ENCODE results near the gene LCN12.
A peak's percentile ranks its signal among the peaks of the same experiment; 100 is the strongest.

The LCN12 gene, protein sequence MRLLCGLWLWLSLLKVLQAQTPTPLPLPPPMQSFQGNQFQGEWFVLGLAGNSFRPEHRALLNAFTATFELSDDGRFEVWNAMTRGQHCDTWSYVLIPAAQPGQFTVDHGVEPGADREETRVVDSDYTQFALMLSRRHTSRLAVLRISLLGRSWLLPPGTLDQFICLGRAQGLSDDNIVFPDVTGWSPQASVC

DNA sequence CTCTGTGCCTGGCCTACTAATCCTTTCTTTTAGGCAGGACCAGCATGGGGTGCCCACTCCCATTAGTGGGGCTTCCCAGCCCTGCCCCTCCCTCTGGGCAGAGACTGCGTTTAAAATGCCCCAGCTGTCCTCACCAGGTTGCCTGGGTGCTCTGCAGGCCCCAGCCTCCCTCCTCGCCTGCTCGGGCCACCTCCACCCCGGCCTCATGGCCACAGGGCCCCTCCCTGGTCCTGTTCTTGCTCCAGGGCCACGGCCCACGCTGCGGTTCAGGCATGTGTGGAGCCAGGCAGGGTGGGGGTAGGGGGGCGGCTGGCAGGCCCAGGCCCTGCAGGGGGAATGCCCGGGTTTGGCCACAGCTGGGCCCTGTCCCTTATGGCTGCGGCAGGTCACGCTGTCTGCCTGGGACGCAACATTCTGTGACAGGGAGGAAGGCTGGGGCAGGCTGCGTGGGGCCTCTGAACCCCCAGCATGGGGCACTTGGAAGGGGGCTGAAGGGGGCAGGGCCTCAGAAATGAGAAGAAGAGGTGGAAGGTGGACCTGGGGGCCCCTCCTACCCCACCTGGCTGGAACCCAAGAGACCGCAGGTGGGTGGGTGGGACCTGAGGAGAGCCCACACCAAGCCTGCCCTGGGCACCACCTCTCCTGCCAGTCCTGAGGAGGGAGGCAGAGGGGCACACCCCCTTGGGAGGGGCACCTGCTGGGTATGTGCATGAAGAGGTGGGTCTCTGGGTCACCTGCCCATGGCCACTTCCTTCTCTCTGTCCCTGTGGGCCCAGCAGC lies at the start of gene LCN12:
TSS of gene LCN12 (plus strand) at position 733 of the 780 bp plus-strand sequence. CDS start 55 bp downstream, outside the sequence.
- DNase-seq (ENCODE audit: low spot score) = no peak
- Histone ChIP-seq H3K4me3 (no peak within 1 kb of the TSS), H3K27ac (no peak within 1 kb of the TSS)
- TF ChIP-seq, protein P1, sequence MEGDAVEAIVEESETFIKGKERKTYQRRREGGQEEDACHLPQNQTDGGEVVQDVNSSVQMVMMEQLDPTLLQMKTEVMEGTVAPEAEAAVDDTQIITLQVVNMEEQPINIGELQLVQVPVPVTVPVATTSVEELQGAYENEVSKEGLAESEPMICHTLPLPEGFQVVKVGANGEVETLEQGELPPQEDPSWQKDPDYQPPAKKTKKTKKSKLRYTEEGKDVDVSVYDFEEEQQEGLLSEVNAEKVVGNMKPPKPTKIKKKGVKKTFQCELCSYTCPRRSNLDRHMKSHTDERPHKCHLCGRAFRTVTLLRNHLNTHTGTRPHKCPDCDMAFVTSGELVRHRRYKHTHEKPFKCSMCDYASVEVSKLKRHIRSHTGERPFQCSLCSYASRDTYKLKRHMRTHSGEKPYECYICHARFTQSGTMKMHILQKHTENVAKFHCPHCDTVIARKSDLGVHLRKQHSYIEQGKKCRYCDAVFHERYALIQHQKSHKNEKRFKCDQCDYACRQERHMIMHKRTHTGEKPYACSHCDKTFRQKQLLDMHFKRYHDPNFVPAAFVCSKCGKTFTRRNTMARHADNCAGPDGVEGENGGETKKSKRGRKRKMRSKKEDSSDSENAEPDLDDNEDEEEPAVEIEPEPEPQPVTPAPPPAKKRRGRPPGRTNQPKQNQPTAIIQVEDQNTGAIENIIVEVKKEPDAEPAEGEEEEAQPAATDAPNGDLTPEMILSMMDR (IDR thresholded peaks at IDR 0.05) = no peak

DNA sequence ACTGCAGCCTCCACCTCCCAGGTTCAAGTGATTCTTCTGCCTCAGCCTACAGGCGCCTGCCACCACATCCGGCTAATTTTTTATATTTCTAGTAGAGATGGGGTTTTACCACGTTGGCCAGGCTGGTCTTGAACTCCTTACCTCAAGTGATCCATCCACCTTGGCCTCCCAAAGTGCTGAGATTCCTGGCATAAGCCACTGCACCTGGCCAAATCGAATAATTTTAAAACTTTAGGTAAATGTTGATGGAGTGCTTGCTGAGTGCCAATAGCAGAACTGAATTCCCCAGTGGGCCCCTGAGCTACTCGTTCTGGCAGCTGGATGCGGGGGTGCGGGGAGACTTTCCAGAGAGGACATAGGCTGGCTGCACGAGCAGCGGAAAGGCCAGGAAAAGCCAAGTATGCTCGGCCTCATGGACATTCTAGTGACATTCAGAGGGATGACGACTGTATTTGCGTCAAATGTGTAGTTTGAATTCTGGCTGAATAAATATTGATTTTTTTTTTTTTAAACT lies 49.0 kb upstream of the LCN12 start:
- TF ChIP-seq, protein P1 (IDR thresholded peaks at IDR 0.05) = no peak
- Histone ChIP-seq H3K4me3 (no peak overlapping the region), H3K27ac (peak overlapping the region; percentile 60 to 78)
- DNase-seq (ENCODE audit: low spot score) = peak; percentile 88

DNA sequence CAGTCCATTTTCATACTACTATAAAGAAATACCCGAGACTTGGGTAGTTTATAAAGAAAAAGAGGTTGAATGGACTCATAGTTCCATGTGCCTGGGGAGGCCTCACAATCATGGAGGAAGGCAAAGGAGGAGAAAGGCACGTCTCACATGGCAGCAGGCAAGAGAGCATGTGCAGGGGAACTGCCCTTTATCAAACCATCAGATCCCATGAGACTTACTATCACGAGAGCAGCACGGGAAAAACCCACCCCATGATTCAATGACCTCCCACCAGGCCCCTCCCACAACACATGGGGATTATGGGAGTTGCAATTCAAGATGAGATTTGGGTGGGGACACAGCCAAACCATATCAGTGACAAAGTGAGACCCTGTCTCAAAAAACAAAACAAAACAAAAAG lies 45.8 kb upstream of the LCN12 start:
- no peak for DNase-seq (ENCODE audit: low spot score)
- no peak overlapping the region for H3K27ac ChIP-seq
- TF ChIP-seq, protein P1 (IDR thresholded peaks at IDR 0.05) = no peak
- no peak overlapping the region for H3K4me3 ChIP-seq

DNA sequence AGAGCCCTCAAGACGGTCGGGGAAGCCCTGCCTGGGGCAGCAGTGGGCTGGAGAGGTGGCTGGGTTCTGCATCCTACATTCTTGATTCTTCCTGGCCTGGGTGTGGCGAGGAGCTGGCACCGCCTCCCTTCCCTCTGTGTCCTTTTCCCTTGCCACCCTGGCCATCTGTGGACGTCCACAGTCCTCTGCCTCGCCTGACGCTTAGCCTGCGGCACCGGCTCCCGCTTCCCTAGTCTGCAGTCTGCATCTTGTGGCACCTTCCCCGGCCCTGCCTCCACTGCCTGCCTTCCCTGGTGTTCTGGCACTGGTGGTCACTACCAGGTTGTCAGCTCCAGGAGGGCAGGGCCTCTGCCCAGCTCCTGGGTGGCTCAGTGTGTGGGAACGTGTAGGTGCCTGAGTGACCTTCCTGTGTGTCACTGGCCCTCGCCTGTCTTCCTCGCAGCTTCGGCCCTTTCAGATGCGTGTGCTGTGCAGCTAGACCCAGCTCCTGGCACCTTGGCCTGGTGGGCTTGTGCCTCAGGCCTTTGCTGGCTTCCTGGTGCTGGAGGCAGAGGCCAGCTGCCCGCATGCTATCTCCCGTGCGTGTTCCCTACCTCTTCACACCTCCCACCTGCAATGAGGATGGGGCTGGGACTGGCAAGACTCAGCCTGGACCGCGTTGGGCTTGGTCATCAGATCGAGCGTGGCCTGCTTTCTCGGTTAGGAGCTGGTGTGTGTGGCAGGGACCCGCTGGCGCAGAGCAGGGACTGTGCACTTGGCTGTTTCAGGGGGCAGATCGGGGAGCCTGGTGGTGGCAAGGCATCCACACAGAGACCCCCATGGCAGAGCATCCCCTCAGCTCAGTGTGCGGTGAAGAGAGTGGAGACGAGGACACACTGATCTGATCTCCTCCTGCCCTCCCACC lies 44.8 kb upstream of the LCN12 start:
- TF ChIP-seq, protein P1 (IDR thresholded peaks at IDR 0.05) = no peak
- Histone ChIP-seq H3K4me3 (no peak overlapping the region), H3K27ac (no peak overlapping the region)
- DNase-seq (ENCODE audit: low spot score) = no peak

DNA sequence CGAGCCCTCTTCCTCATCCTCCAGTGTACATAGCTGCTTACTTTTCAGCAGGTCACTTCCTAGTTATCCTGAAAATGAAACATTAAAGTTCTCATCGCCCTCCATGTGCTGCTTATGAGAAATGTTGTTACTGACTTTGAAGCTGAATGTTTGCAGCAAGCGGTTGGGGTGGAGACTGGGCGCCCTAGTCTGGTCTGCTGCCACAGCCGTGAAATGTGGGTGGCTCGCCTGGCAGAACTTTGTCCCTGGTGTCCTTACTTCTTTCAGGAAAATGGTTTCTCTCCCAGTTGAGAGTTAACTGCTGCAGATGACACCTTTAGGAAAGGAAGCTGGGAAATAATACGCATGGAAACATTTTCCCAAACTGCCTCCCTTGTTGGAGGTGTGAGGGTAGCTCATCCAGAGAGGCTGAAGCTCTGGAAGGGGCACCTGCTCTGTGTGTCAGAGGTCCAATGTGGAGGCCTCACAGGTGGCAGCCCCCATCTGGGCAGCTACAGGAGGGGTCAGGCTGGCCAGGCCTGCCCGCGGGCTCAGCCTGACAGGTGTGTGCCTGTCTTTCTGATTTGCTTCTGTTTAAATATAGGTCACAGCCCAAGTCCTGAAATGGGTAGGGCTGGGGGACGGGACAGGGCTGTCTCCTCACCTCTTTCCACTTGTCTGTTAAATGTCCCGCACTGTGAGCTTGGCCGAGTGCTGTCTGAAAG lies 41.7 kb upstream of the LCN12 start:
- no peak for DNase-seq (ENCODE audit: low spot score)
- H3K4me3 ChIP-seq = no peak overlapping the region
- no peak overlapping the region for H3K27ac ChIP-seq
- TF ChIP-seq, protein P1 (IDR thresholded peaks at IDR 0.05) = no peak

DNA sequence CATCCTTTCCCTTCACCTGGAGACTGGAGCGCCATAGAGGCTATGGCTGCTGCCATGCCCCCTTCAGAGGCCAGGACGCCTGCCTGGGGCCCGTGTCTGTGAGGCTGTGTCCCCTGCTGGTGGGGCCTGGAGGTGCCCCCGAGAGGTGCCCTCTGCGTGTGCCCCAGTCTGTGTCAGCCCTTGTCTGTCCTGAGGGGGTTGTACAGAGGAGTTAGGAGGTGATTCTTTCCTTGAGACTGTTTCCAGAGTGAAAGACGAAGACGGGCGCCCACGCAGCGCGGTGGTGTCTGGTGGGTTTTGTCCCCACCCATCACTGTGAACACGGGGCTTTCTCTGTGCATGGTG lies 41.2 kb upstream of the LCN12 start:
- no peak overlapping the region for H3K4me3 ChIP-seq
- H3K27ac ChIP-seq = no peak overlapping the region
- TF ChIP-seq, protein P1 (IDR thresholded peaks at IDR 0.05) = no peak
- DNase-seq (ENCODE audit: low spot score) = no peak
